Testis (tissue), 3 donors: ENCODE data around the gene SDS. TPM values are rescaled to one million over a fixed set of nuclear protein-coding genes. Genes with fewer than 3 reads are reported as not detected.
A peak's percentile ranks its signal among the peaks of the same experiment; 100 is the strongest.

Experiments
- DNase-seq: peaks from one replicate; pipeline ENCODE4 v3.0.0-alpha.2; 2019
- H3K27ac ChIP-seq, 2 donors: fragments of 200-600 bp; sonication (generic); one replicate each; pipeline ENCODE4 v1.5.1; 2019
- H3K27me3 ChIP-seq: fragments of 200-600 bp; sonication (generic); one replicate; pipeline ENCODE4 v1.5.1; 2019
- H3K36me3 ChIP-seq: fragments of 200-600 bp; sonication (generic); one replicate; pipeline ENCODE4 v1.5.1; 2017; ENCODE audit warnings: low read depth; ENCODE audit errors: missing control alignments
- H3K4me1 ChIP-seq: fragments of 200-600 bp; sonication (generic); one replicate; pipeline ENCODE4 v1.5.1; 2019
- H3K4me3 ChIP-seq, 2 donors: fragments of 200-600 bp; sonication (generic); one replicate each; pipeline ENCODE4 v1.5.1; 2017 to 2019
- H3K9me3 ChIP-seq: fragments of 200-600 bp; sonication (generic); one replicate; pipeline ENCODE4 v1.5.1; 2017
- POLR2A ChIP-seq: fragments of 450-650 bp; IDR thresholded peaks from one replicate; pipeline ENCODE4 v1.6.1; 2017; ENCODE audit warnings: antibody characterized with exemption, mild to moderate bottlenecking, moderate library complexity
- WGBS, 2 donors: methylation state at CpG; one replicate each; pipeline ENCODE4 v1.1.5; 2018; 5-methylcytosine and 5-hydroxymethylcytosine counted together
- intact Hi-C: fragments of 100-400 bp; cut with DNase I; formaldehyde crosslinking; loops from one replicate; pipeline ENCODE4 v1.15.1; 2023; ENCODE audit warnings: low total_unique reads
- polyA plus RNA-seq: library from polyadenylated mRNA; stranded (reverse); fragments of 350-450 nt; fragmentation: Illumina TruSeq; extraction: RNeasy Lipid Tissue Mini Kit (QIAGEN cat#74804); gene quantifications from one replicate; pipeline ENCODE4 v1.2.3, GENCODE V29; 2014; ENCODE audit warnings: low read depth, low replicate concordance; ENCODE audit not compliant: insufficient read depth
- total RNA-seq, 2 donors: library from RNA; depleted of rRNA; stranded (reverse); fragments of >200 nt; gene quantifications; one replicate each; pipeline ENCODE4 v1.2.3, GENCODE V29; 2016
- TF ChIP-seq, protein P1 (sequence below), 3 experiments: fragments of 450-650 bp in 2 of 3; fragments of 200-600 bp in 1 of 3; sonication (generic) in 1 of 3; IDR thresholded peaks; one replicate each; pipeline ENCODE4 v1.5.1; 2016 to 2019; ENCODE audit warnings: antibody characterized with exemption in 3 of 3, mild to moderate bottlenecking in 2 of 3, moderate library complexity in 1 of 3

Gene SDS
- total and polyA plus RNA-seq, 3 donors from 2014 or later: 0.34 to 0.93 TPM; not detected in 1

- Histone ChIP-seq H3K36me3 (no peaks in the 10 kb centered on the region), H3K4me1 (peaks cover 4% of the 10 kb centered on the region), H3K9me3 (no peaks in the 10 kb centered on the region), H3K4me3 (no peak overlapping the region), H3K27me3 (no peaks in the 10 kb centered on the region), H3K27ac (no peak overlapping the region)
- no peak for DNase-seq
- TF ChIP-seq, protein P1, sequence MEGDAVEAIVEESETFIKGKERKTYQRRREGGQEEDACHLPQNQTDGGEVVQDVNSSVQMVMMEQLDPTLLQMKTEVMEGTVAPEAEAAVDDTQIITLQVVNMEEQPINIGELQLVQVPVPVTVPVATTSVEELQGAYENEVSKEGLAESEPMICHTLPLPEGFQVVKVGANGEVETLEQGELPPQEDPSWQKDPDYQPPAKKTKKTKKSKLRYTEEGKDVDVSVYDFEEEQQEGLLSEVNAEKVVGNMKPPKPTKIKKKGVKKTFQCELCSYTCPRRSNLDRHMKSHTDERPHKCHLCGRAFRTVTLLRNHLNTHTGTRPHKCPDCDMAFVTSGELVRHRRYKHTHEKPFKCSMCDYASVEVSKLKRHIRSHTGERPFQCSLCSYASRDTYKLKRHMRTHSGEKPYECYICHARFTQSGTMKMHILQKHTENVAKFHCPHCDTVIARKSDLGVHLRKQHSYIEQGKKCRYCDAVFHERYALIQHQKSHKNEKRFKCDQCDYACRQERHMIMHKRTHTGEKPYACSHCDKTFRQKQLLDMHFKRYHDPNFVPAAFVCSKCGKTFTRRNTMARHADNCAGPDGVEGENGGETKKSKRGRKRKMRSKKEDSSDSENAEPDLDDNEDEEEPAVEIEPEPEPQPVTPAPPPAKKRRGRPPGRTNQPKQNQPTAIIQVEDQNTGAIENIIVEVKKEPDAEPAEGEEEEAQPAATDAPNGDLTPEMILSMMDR (IDR thresholded peaks at IDR 0.05): no peak
- no peak for TF ChIP-seq POLR2A
- intact Hi-C loops: no loop called here
- WGBS, 2 donors: 86 to 90% methylated on average over 3 of the region's 3 CpGs
Observed at GRCh38 chr12:113378291-113378690, 25.4 kb downstream of the SDS start.

DNA sequence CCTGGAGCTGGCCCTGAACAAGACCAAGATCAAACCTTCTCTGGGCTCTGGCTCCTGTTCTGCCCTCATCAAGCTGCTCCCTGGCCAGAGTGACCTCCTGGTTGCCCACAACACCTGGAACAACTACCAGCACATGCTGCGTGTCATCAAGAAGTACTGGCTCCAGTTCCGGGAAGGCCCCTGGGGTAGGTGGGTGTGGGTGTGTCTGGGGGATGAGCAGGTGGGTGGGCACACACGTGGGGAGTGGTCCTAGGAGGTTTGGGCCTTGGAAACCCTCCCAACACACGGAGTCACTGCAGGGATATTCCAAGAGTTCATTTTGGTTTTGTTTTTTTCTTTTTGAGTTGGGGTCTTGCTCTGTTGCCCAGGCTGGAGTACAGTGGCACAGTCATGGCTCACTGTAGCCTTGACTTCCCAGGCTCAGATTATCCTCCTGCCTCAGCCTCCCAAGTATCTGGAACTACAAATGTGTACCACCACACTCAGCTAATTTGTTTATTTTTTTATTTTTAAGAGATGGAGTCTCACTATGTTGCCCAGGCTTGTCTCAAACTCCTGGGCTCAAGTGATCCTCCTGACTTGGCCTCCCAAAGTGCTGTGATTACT is 28.8 kb downstream of the SDS start:
- 98 to 100% methylated on average over 2 to 4 of the region's 4 CpGs for WGBS, 2 donors
- Histone ChIP-seq H3K27ac (no peak overlapping the region), H3K27me3 (no peaks in the 10 kb centered on the region), H3K9me3 (no peaks in the 10 kb centered on the region), H3K36me3 (no peaks in the 10 kb centered on the region), H3K4me3 (no peak overlapping the region), H3K4me1 (no peaks in the 10 kb centered on the region)
- TF ChIP-seq, protein P1 (IDR thresholded peaks at IDR 0.05): no peak
- TF ChIP-seq POLR2A: no peak
- intact Hi-C loops: no loop called here
- DNase-seq: no peak

DNA sequence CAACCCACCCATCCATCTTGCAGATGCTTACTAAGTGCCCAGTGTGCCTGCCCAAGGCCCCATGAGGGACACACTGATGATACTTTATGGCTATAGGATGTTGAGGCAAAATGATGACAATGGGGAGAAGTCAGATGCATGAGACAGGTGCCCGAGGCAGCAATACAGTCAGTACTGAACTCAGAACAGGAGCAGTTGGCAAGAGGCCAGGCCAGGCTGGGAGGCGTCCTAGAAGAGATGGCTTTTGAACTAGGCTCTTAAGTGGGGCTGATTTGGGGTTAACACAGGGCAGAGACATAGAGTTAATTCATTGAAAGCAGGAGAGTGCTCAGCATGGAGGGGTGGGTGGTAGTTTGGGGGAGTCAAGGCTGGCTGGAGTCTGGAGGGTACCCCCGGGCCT is 29.7 kb downstream of the SDS start:
- Histone ChIP-seq H3K27ac (no peak overlapping the region), H3K27me3 (no peaks in the 10 kb centered on the region), H3K4me1 (peaks cover 4% of the 10 kb centered on the region), H3K9me3 (no peaks in the 10 kb centered on the region), H3K36me3 (no peaks in the 10 kb centered on the region), H3K4me3 (no peak overlapping the region)
- TF ChIP-seq, protein P1 (IDR thresholded peaks at IDR 0.05): no peak
- TF ChIP-seq POLR2A: no peak
- DNase-seq: peak; percentile 25
- 63 to 79% methylated on average over 3 of the region's 3 CpGs for WGBS, 2 donors
- intact Hi-C loops: no loop called here

DNA sequence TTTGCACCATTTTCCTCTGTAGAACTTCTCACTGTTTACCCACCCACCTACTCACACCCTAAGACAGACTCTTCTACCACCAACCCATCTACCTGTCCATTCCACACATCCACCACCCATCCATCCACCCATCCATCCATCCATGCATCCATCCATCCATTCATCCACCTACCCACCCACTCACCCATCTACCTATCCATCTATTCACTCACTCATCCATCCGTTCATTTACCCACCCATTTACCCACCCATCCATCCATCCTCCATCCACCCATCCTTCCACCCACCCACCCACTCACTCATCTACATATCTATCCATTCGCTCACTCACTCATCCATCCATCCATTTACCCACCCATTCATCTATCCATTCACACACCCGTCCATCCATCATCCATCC is 30.2 kb downstream of the SDS start:
- Histone ChIP-seq H3K9me3 (no peaks in the 10 kb centered on the region), H3K27ac (no peak overlapping the region), H3K4me3 (no peak overlapping the region), H3K27me3 (no peaks in the 10 kb centered on the region), H3K4me1 (peaks cover 4% of the 10 kb centered on the region), H3K36me3 (no peaks in the 10 kb centered on the region)
- 84 to 95% methylated on average over 3 of the region's 3 CpGs for WGBS, 2 donors
- intact Hi-C loops: no loop called here
- TF ChIP-seq, protein P1 (IDR thresholded peaks at IDR 0.05): no peak
- no peak for TF ChIP-seq POLR2A
- DNase-seq: no peak

DNA sequence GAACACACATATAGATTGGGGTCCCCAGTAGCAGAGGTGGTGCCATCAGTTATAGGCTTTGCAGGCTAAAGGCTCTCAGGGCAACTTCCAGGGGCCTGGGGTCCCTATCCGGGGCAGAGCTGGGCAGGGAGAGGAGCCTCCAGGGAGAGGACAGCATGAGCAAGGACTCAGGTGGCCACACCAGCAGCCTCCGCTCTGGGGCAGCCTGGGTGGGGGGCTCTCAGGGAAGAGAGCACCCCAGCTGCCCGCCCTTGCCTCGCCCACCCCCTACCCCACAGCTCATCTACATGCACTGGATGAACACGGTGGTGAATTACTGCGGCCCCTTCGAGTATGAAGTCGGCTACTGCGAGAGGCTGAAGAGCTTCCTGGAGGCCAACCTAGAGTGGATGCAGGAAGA is 31.3 kb downstream of the SDS start:
- H3K27ac ChIP-seq: no peak overlapping the region
- no peaks in the 10 kb centered on the region for H3K27me3 ChIP-seq
- no peak for DNase-seq
- WGBS, 2 donors: 90 to 100% methylated on average over 2 to 9 of the region's 9 CpGs
- TF ChIP-seq, protein P1 (IDR thresholded peaks at IDR 0.05): no peak
- no peak for TF ChIP-seq POLR2A
- intact Hi-C loops: no loop called here
- H3K9me3 ChIP-seq: no peaks in the 10 kb centered on the region
- no peaks in the 10 kb centered on the region for H3K36me3 ChIP-seq
- no peak overlapping the region for H3K4me3 ChIP-seq
- peaks cover 4% of the 10 kb centered on the region for H3K4me1 ChIP-seq
